AG04450 (cell line): ENCODE data around the gene SH3RF3. TPM values are rescaled to one million over a fixed set of nuclear protein-coding genes. Genes with fewer than 3 reads are reported as not detected.

Source experiments
- CTCF ChIA-PET: fragments of 300-600, 350-600 bp; formaldehyde crosslinking; extraction: SDS; loops from one replicate; lab custom pipeline; 2022; ENCODE audit warnings: antibody characterized with exemption, inconsistent platforms; lab: Charles Lee
- POLR2A ChIA-PET: fragments of 350-600 bp; formaldehyde crosslinking; extraction: SDS; loops from one replicate; lab custom pipeline; 2021; ENCODE audit warnings: antibody characterized with exemption, inconsistent platforms; lab: Yijun Ruan, JAX
- DNase-seq: peaks from one replicate; pipeline ENCODE4 v3.0.0-alpha.2; 2011; ENCODE audit warnings: low read depth, low spot score
- H3K27ac ChIP-seq: one replicate; pipeline ENCODE4 v1.5.1; 2012; ENCODE audit warnings: low read depth, low read length, control low read depth
- H3K27me3 ChIP-seq: one replicate; pipeline ENCODE4 v1.6.0; 2012; ENCODE audit warnings: low read length; ENCODE audit not compliant: control insufficient read depth, insufficient read depth
- H3K4me3 ChIP-seq: 2 replicates; pipeline ENCODE4 v1.5.1; 2011; ENCODE audit warnings: mild to moderate bottlenecking, low read depth, low read length, control low read depth
- H3K9me3 ChIP-seq: 2 replicates; pipeline ENCODE4 v1.5.1; 2012; ENCODE audit warnings: low read length; ENCODE audit not compliant: control insufficient read depth, insufficient read depth
- polyA plus RNA-seq: library from polyadenylated mRNA; depleted of rRNA; stranded (reverse); fragments of >200 nt; gene quantifications from 2 replicates; pipeline ENCODE4 v1.2.3, GENCODE V29; 2011
- TF ChIP-seq, protein P1 (sequence below): IDR thresholded peaks from 2 replicates; pipeline ENCODE4 v1.5.1; 2011; ENCODE audit warnings: low read depth, low read length, control low read depth, inconsistent platforms

SH3RF3 gene
- polyA plus RNA-seq, 1 experiment = 5.7 TPM

DNA sequence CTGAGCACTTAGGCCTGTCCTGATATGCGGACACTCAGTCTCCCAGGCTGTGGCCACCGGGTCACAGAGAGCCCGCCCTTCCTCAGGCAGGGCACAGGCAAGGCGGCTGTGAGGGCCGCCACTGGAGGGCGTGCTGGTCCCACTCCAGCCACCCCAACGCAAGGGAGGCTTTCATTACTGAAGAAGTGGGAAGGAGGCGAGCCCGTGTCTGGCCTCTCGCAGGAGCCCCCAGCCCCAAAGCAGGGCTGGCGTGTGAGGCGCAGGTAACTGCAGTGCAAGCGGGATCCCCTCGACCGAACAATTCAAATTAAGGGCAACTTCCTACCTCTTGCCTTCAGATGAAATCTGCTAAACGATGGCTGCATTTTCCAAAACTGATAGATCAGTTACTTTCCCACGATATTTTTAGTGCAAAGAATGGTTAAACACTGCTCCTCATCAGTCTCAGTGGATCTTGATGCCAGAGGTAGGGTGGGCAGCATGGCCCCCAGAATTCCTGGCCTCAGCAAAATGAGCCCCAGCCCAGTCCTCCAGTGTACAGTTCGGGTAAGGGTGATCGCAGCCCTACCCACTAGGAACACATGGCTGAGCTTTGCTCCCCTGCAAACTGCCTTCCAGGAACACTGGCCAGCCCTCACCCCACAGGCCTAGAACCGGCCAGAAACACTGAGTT lies 387.6 kb downstream of the SH3RF3 start:
- no peaks in the 10 kb centered on the region for H3K9me3 ChIP-seq
- TF ChIP-seq, protein P1, sequence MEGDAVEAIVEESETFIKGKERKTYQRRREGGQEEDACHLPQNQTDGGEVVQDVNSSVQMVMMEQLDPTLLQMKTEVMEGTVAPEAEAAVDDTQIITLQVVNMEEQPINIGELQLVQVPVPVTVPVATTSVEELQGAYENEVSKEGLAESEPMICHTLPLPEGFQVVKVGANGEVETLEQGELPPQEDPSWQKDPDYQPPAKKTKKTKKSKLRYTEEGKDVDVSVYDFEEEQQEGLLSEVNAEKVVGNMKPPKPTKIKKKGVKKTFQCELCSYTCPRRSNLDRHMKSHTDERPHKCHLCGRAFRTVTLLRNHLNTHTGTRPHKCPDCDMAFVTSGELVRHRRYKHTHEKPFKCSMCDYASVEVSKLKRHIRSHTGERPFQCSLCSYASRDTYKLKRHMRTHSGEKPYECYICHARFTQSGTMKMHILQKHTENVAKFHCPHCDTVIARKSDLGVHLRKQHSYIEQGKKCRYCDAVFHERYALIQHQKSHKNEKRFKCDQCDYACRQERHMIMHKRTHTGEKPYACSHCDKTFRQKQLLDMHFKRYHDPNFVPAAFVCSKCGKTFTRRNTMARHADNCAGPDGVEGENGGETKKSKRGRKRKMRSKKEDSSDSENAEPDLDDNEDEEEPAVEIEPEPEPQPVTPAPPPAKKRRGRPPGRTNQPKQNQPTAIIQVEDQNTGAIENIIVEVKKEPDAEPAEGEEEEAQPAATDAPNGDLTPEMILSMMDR = peak; percentile 63
- peaks cover 2% of the 10 kb centered on the region for H3K27me3 ChIP-seq
- ChIA-PET POLR2A (no interaction called here), CTCF (interaction anchor here (0.6 to 1.0 kb wide), 2 partner anchors 219 kb away, joined by 3 to 4 read pairs; no protein-coding TSS in a partner anchor)
- H3K4me3 ChIP-seq = no peak overlapping the region
- H3K27ac ChIP-seq = no peak overlapping the region
- DNase-seq = no peak

DNA sequence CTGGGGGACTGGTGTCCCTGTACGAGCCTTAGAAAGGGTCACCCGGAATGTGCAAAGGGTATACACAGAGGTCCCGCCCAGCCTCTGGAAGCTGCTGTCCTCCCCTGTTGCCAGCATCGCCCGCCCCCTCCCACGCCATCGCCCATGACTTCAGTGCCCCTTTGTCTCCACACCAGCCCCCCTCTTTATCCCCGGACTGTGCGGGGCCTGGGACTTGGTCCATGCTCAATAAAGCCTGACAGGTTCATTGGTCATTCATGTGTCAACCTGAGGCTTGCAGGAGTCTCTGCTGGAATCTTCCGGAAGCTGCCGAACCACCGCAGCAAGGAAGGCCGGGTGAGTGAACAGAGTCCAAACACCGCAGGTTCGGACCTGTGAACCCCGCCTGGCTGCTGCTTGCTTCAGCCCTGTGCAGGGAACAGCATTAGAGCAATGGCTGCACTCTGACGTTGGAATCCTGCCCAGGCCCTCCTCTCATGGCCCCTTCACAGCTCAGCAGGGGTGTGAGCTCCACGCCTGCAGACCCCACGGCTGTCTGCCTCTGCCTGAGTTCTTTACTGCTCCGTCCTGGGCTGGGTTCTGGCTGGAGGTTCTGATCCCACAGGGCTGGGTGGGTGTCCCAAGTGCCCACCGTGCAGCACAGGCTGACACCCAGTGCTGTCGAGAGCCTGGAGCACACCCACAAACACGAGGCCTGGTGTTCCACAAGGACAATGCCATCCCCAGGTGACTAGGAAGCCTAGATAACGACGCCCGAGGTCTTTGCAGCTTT lies 388.3 kb downstream of the SH3RF3 start:
- no peak for DNase-seq
- H3K27ac ChIP-seq = no peak overlapping the region
- H3K9me3 ChIP-seq = no peaks in the 10 kb centered on the region
- ChIA-PET POLR2A (no interaction called here), CTCF (interaction anchor here (0.8 to 1.5 kb wide), 3 partner anchors 29 to 219 kb away, joined by 3 to 4 read pairs (median 4); no protein-coding TSS in a partner anchor)
- H3K4me3 ChIP-seq = no peak overlapping the region
- H3K27me3 ChIP-seq = peaks cover 2% of the 10 kb centered on the region
- TF ChIP-seq, protein P1 = no peak

DNA sequence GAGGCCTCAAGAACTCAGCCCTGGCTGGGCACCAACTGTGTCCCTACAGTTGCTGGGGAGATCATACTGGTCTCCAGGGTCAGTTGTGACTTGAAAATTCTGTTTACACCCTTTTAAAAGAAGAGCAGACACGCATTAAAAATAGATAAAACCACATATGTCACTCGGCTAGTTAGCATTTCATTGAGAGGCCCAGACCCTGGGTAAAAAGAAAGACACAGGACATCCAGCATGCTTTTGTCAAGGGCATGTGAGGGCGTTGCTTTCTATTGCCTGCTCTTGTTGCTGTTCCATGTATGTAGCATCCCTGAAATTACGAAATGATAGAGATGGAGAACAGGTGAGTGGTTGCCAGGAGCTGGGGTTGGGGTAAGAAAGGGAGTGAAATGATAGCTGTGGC lies 390.5 kb downstream of the SH3RF3 start:
- Histone ChIP-seq H3K27me3 (peaks cover 7% of the 10 kb centered on the region), H3K4me3 (no peak overlapping the region), H3K9me3 (no peaks in the 10 kb centered on the region), H3K27ac (no peak overlapping the region)
- DNase-seq = no peak
- ChIA-PET POLR2A (no interaction called here), CTCF (no interaction called here)
- TF ChIP-seq, protein P1 = no peak

DNA sequence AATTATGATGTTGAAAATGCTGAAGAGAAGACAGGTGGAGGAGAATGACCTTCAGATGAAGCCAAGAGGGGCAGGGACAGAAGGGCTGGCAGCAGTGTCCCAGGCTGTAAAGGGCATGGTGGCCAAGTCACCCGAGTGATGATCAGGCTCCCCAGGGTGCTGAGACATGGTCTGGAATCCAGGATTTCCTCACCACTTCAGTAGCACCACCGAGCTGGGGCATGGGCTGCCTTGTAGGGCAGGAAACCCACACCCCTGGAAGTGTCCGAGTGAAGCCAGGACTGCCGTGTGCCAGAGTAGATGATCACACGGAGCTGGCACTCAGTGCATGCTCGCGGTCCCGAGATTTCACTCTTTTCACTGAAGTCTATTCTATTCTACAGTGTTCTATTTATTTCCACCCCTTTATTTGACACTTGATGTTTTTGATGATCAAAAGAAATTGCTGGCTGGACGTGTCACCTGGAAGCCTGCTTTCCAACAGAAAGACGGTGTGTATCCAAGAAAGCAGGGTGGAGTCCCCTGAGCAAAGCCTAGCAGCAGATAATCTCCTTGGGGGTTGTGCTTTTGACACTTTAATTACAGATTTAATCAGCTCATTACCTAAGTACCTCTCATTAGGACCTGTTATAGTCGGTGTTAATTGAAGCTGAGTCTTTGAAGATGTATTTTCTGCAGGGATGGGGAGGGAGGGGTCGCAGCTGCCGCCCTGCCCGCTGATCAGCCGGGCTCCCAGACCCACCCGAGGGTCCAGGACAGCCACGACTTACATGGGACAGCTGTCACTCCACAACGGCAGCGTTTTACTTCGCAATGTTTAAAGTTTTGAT lies 392.4 kb downstream of the SH3RF3 start:
- H3K4me3 ChIP-seq = no peak overlapping the region
- H3K27ac ChIP-seq = no peak overlapping the region
- no peak for DNase-seq
- no peaks in the 10 kb centered on the region for H3K9me3 ChIP-seq
- POLR2A ChIA-PET = no interaction called here
- CTCF ChIA-PET = interaction anchor here (1.7 kb wide), 1 partner anchor 25 kb away, joined by 6 read pairs; no protein-coding TSS in a partner anchor
- H3K27me3 ChIP-seq = peaks cover 10% of the 10 kb centered on the region
- TF ChIP-seq, protein P1 = no peak
